GM11168 (cell line): ENCODE results near the gene PPP3CA.
"Not testable (repeated sequence)": the region's sequence is repeated elsewhere in the genome, so short reads cannot be mapped to it uniquely, and the experiment has no call there.

Source experiments
- in situ Hi-C: fragments of 300-500 bp; cut with MboI; formaldehyde crosslinking; loops from one replicate; pipeline ENCODE4 v1.12.0; 2022; ENCODE audit warnings: low sequenced_read_pairs; ENCODE audit not compliant: unreplicated experiment

Gene PPP3CA

GRCh38 chr4:101035487-101035886 lies 311.8 kb downstream of the PPP3CA start:
- in situ Hi-C loops = no loop called here

DNA sequence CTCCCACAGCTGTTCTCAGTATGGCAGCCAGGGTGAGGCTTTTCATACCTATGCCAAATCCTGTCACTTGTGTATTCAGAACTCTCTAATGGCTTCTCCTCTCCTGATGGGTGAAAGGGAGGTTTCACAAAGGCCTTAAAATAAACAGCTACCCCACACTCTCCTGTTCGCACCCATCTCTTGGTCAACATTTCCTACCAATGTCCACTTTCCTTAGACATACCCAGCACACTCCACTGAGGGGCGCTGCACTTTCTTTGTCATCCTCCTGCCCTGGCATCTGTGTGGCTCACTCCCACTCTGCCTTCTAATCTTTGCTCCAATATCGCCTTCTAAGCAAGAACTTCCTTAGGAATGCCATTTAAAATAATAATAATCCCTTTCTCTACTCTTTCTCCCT lies 313.3 kb downstream of the PPP3CA start:
- in situ Hi-C loops = no loop called here

- in situ Hi-C loops = no loop called here
Measured at GRCh38 chr4:101032541-101032940, 314.8 kb downstream of the PPP3CA start.

GRCh38 chr4:101031971-101032370 lies 315.4 kb downstream of the PPP3CA start:
- in situ Hi-C loops = no loop called here

DNA sequence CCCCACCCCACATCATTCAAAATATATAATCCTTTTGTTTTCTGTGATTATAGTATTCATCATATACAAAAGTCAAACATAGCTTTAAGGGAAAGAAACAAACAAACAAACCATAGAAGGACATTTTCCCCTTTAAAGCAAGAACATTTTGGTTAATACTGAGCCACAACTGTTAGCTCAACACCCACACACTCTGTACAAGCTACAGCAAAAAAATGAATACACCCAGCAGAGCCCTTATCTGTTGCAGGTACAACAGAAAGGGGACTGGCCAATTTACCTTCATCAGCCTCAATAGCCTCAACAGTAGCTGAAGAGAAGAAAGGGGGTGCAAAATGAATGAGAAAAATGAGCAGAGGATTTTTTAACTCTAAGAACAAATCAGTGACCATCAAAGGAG lies 318.4 kb downstream of the PPP3CA start:
- in situ Hi-C loops = no loop called here

DNA sequence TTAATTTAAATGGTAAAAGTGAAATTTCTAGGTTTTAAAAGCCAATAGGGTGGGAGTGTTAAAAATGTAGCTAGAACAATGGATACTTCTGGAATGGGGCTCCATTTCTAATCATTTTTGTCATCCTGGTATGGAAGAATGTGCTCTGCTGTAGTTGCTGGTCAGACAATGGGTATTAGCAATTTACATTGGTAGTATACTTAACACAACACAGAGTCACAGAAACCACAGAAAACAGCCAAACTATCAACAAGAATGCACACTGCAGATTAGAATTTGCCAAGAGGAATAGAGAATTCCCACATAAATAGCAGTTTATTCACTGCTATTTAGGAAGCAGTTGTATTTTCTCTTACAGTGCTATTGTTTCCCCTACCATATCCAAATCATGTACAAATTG lies 319.6 kb downstream of the PPP3CA start:
- in situ Hi-C loops = no loop called here

GRCh38 chr4:101025755-101026154 lies 321.6 kb downstream of the PPP3CA start:
- in situ Hi-C loops = no loop called here

DNA sequence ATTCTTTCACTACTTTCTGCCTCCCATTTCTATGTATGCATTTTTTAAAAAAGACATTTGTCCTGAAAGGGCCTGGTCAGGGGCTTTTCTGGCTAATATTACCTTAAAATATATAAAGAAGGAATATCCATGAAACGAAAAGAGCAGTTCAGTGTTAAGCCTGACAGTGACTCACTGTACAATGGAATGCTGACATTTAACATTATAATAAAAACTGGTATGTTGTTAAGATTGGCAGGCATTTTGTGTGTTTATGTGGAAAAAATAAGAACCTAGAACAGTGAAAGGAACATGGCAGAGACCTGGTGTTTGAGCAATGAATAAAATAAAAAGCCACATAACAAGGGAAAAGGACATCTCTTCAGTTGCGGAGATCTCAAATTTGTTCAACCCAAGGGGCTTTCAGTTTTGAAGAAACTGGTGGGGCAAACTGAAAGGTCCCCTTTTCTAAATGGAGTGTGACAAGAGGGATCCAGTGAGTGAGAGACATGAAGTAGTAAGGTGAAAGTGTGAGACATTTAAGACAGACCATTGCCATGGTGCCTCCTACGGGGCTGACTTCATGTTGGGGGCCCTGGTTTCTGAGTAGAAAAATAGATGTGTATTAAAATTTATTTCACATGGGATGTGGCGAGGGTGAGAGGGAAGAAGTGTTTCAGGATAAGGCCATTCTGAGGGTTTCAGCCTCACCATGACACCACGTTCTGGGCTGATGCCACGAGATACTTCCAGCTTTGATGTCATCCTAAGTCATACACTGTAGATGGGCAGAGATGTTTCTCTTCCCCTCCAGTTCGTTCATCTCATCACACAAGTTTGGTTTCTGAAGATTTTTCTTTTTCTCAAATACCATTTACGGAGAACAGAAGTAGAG lies 324.9 kb downstream of the PPP3CA start:
- in situ Hi-C loops = no loop called here

GRCh38 chr4:101020956-101021355 lies 326.4 kb downstream of the PPP3CA start:
- in situ Hi-C loops = no loop called here

GRCh38 chr4:101019941-101020401 lies 327.4 kb downstream of the PPP3CA start:
- in situ Hi-C loops = no loop called here

- in situ Hi-C loops = no loop called here
Measured at GRCh38 chr4:101019313-101019712, 328.0 kb downstream of the PPP3CA start.

DNA sequence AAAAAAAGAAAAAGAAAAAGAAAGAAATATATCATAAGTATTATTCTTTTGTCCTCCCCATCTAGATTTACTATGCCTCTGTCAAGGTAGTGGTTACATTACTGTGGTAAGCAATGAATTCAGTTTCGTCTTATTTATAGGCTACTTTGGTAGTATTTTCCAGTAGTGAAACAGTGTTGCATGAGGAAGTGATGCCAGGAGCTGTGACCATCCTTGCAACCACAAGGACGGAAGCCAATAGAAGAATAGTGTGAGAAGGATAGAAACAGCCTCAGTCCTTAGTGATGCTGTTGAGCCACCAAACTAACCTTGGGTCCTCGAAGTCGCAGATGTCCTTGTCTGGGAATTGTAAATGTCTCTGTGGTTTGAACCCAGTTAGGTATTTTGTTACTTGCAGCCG lies 328.5 kb downstream of the PPP3CA start:
- in situ Hi-C loops = no loop called here

- in situ Hi-C loops = no loop called here
Measured at GRCh38 chr4:101014417-101014816, 332.9 kb downstream of the PPP3CA start.

DNA sequence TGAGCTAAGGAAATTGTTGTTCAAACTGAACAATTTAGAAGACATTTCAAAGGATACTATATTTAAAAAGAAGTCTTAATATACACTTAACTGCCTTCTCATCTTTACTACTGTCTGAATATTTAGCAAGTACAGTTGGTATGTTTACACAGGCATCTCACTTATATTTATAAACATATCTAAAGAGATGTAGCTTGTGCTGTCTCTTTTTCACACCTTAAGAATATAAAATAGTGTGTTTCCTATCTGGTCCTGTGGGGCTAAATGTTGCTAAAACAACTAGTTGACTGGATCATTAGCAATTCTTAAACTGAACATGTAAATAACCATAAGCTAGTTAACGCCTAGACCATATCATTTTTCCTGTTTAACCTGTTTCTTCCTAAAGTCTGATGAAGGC lies 336.3 kb downstream of the PPP3CA start:
- in situ Hi-C loops = no loop called here

- in situ Hi-C loops = no loop called here
Measured at GRCh38 chr4:101009471-101009870, 337.9 kb downstream of the PPP3CA start.

DNA sequence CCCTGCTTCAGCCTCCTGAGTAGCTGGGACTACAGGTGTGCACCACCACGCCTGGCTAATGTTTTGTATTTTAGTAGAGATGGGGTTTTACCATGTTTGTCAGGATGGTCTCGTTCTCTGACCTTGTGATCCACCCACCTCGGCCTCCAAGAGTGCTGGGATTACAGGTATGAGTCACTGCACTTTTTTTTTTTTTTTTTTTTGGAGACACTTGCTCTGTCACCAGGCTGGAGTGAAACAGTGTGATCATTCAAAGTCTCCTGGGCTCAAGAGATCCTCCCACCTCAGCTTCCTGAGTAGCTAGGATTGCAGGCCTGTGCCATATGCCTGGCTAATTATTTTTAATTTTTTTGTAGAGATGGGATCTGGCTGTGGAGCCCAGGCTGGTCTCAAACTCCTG lies 338.8 kb downstream of the PPP3CA start:
- in situ Hi-C loops = no loop called here

DNA sequence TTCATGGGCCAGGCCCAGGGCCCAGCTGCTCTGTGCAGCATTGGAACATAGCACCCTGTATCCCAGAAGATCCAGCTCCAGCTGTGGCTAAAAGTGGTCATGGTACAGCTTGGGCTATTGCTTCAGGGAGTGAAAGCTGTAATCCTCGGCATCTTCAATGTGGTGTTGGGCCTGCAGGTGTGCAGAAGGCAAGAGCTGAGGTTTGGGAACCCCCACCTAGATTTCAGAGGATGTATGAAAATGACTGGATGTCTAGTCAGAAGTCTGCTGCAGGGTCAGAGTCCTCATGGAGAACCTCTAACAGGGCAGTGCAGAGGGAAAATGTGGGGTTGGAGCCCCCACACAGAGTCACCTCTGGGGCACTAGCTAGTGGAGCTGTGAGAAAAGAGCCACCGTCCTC lies 341.7 kb downstream of the PPP3CA start:
- in situ Hi-C loops = no loop called here

- in situ Hi-C loops = no loop called here
Measured at GRCh38 chr4:101000496-101000895, 346.8 kb downstream of the PPP3CA start.

GRCh38 chr4:100995671-100996070 lies 351.7 kb downstream of the PPP3CA start:
- in situ Hi-C loops = no loop called here

DNA sequence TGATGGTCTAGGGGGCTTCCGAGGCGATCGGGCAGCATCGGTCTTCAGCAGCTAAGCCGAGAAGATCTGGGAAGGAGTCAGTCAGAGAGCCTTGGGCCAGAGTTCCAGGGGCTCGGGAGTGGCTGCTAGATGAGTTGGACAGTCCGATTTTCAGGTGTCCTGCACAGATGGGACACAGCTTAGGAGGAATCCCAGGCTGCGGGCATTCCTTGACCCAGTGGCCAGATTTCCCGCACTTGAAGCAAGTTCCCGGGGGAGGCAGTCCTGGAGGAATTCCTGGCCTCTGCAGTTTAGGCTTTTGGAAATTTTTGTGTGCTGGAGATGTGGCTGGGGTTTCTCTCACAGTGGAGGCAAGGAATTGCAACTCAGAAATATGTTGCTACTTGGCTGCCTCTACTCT lies 352.3 kb downstream of the PPP3CA start:
- in situ Hi-C loops = not testable (repeated sequence)

DNA sequence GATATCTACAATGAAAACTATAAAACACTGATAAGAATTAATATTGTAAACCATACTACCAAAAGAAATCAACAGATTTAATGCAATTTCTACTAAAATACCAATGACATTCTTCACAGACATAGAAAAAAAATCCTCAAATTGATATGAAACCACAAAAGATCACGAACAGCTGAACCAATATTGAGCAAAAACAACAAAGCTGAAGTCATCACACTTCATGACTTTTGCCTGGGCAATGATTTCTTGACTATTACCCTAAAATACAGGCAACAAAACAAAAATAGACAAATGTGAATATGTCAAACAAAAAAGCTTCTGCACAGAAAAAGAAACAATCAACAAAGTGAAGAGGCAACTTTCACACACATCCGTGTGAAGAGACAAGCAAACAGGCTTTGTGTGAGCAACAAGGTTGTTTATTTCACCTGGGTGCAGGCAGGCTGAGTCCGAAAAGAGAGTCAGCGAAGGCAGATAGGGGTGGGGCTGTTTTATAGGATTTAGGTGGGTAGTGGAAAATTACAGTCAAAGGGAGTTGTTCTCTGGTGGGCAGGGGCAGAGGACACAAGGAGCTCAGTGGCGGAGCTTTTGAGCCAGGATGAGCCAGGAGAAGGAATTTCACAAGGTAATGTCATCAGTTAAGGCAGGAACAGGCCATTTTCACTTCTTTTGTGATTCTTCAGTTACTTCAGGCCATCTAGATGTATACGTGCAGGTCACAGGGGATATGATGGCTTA lies 355.8 kb downstream of the PPP3CA start:
- in situ Hi-C loops = not testable (repeated sequence)
